Smooth muscle cell (in vitro differentiated cells): ENCODE measurements around the gene THSD4. TPM values are rescaled to one million over a fixed set of nuclear protein-coding genes. Genes with fewer than 3 reads are reported as not detected.

Experiments used
- DNase-seq: peaks from one replicate; lab custom pipeline; 2025; ENCODE audit not compliant: unreplicated experiment; lab: John Stamatoyannopoulos, UW
- H2AFZ ChIP-seq: fragments of 200-600 bp; sonication (generic); 2 replicates; pipeline ENCODE4 v1.6.0; 2016; ENCODE audit warnings: antibody characterized with exemption, low read depth, mild to moderate bottlenecking
- H3F3A ChIP-seq: fragments of 200-600 bp; sonication (generic); 2 replicates; pipeline ENCODE4 v1.6.0; 2017; ENCODE audit warnings: antibody characterized with exemption, low read depth
- H3K27ac ChIP-seq: fragments of 200-600 bp; sonication (generic); 2 replicates; pipeline ENCODE4 v1.5.1; 2016; ENCODE audit warnings: low read depth, mild to moderate bottlenecking
- H3K27me3 ChIP-seq: fragments of 200-600 bp; sonication (generic); 2 replicates; pipeline ENCODE4 v1.6.1; 2016; ENCODE audit warnings: low read depth, mild to moderate bottlenecking
- H3K36me3 ChIP-seq: fragments of 200-600 bp; sonication (generic); 2 replicates; pipeline ENCODE4 v1.5.1; 2016; ENCODE audit warnings: low read depth
- H3K4me1 ChIP-seq: fragments of 200-600 bp; sonication (generic); 2 replicates; pipeline ENCODE4 v1.5.1; 2016; ENCODE audit warnings: low read depth
- H3K4me2 ChIP-seq: fragments of 200-600 bp; sonication (generic); 2 replicates; pipeline ENCODE4 v1.6.0; 2016; ENCODE audit warnings: mild to moderate bottlenecking
- H3K4me3 ChIP-seq: fragments of 200-600 bp; sonication (generic); 2 replicates; pipeline ENCODE4 v1.5.1; 2016; ENCODE audit warnings: mild to moderate bottlenecking
- H3K79me2 ChIP-seq: fragments of 200-600 bp; sonication (generic); 2 replicates; pipeline ENCODE4 v1.6.0; 2016; ENCODE audit warnings: low read depth, mild to moderate bottlenecking
- H3K9ac ChIP-seq: fragments of 200-600 bp; sonication (generic); 2 replicates; pipeline ENCODE4 v1.6.0; 2016; ENCODE audit warnings: low read depth
- H3K9me3 ChIP-seq: fragments of 200-600 bp; sonication (generic); replicated peaks from 2 replicates; pipeline ENCODE4 v1.5.1; 2016; ENCODE audit warnings: low read depth
- H4K20me1 ChIP-seq: fragments of 200-600 bp; sonication (generic); 2 replicates; pipeline ENCODE4 v1.6.0; 2016; ENCODE audit warnings: low read depth
- WGBS: methylation state at CpG from one replicate; pipeline ENCODE4 v1.1.7; 2016; ENCODE audit warnings: low lambda C conversion rate; 5-methylcytosine and 5-hydroxymethylcytosine counted together
- polyA plus RNA-seq: library from polyadenylated mRNA; unstranded; fragments of >200 nt; fragmentation: Nextera tagmentation; extraction: Ambion mirVana; gene quantifications from 2 replicates; pipeline ENCODE4 v1.2.1, GENCODE V29; 2016
- total RNA-seq: library from RNA; depleted of rRNA; stranded (reverse); fragments of >200 nt; gene quantifications from 2 replicates; pipeline ENCODE4 v1.2.3, GENCODE V29; 2014
- TF ChIP-seq, protein P1 (sequence below): fragments of 200-600 bp; sonication (generic); IDR thresholded peaks from 2 replicates; pipeline ENCODE4 v1.5.1; 2017; ENCODE audit warnings: borderline replicate concordance, mild to moderate bottlenecking, antibody characterized with exemption; ENCODE audit not compliant: insufficient read depth, poor library complexity, severe bottlenecking

The THSD4 gene
- total and polyA plus RNA-seq, 2 experiments from 2014 or later, result 2.5 to 4.1 TPM

DNA sequence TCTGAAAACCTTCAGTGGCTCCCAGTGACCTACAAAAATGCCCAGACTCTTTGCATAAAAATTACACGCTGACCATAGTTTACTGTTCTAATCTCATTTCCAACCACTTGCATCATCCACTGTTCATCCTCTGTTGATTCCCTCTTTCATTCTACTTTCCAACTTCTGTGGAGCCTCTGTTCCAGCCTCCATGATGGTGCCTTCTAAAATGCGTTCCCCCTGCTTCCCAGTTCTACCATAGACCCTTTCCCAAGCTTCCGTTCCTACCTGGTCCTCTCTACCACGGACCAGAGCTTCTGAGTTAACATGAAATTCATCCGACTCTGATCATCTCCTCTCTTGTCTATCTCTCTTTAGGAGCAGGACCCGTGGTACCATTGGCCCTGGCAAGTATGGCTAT lies 127.0 kb downstream of the THSD4 start:
- DNase-seq, result no peak
- Histone ChIP-seq H3F3A (peaks cover 5% of the 10 kb centered on the region), H3K9ac (no peak overlapping the region), H3K4me1 (peaks cover 6% of the 10 kb centered on the region), H3K9me3 (no peaks in the 10 kb centered on the region), H3K36me3 (no peaks in the 10 kb centered on the region), H3K4me2 (peak overlapping the region; percentile 2), H3K27ac (peak overlapping the region; percentile 61), H3K4me3 (no peak overlapping the region), H2AFZ (no peak overlapping the region), H3K79me2 (no peaks in the 10 kb centered on the region), H3K27me3 (no peaks in the 10 kb centered on the region), H4K20me1 (no peaks in the 10 kb centered on the region)
- TF ChIP-seq, protein P1, sequence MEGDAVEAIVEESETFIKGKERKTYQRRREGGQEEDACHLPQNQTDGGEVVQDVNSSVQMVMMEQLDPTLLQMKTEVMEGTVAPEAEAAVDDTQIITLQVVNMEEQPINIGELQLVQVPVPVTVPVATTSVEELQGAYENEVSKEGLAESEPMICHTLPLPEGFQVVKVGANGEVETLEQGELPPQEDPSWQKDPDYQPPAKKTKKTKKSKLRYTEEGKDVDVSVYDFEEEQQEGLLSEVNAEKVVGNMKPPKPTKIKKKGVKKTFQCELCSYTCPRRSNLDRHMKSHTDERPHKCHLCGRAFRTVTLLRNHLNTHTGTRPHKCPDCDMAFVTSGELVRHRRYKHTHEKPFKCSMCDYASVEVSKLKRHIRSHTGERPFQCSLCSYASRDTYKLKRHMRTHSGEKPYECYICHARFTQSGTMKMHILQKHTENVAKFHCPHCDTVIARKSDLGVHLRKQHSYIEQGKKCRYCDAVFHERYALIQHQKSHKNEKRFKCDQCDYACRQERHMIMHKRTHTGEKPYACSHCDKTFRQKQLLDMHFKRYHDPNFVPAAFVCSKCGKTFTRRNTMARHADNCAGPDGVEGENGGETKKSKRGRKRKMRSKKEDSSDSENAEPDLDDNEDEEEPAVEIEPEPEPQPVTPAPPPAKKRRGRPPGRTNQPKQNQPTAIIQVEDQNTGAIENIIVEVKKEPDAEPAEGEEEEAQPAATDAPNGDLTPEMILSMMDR, result no peak
- WGBS, result 83% methylated on average over 6 of the region's 6 CpGs

DNA sequence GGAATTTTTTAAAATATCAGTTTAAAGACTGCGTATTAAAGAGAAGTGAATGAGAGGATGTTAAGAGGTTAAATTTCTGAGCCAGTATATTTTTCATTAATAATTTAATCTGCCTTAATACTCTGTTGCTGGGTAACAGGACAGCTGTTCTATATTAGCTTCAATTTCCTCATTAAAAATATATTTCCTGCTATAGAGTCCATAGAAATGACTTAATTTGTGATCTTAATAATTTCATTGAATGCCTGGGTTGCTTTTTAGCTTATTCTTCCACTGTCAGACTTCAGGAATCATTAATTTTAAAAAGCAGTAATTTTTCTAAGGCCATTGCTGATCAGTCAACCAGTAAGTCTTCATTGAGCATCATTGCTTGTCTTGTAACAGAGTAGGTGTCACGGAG lies 129.0 kb downstream of the THSD4 start:
- no peak overlapping the region for H3K27ac ChIP-seq
- H3K9me3 ChIP-seq, result no peaks in the 10 kb centered on the region
- no peaks in the 10 kb centered on the region for H3K36me3 ChIP-seq
- no peak overlapping the region for H3K4me3 ChIP-seq
- TF ChIP-seq, protein P1, result no peak
- no peaks in the 10 kb centered on the region for H3F3A ChIP-seq
- H3K9ac ChIP-seq, result no peak overlapping the region
- H3K4me2 ChIP-seq, result no peak overlapping the region
- WGBS, result 96% methylated on average over 2 of the region's 2 CpGs
- no peak overlapping the region for H2AFZ ChIP-seq
- H3K79me2 ChIP-seq, result no peaks in the 10 kb centered on the region
- DNase-seq, result no peak
- H4K20me1 ChIP-seq, result no peaks in the 10 kb centered on the region
- H3K4me1 ChIP-seq, result no peaks in the 10 kb centered on the region
- no peaks in the 10 kb centered on the region for H3K27me3 ChIP-seq

DNA sequence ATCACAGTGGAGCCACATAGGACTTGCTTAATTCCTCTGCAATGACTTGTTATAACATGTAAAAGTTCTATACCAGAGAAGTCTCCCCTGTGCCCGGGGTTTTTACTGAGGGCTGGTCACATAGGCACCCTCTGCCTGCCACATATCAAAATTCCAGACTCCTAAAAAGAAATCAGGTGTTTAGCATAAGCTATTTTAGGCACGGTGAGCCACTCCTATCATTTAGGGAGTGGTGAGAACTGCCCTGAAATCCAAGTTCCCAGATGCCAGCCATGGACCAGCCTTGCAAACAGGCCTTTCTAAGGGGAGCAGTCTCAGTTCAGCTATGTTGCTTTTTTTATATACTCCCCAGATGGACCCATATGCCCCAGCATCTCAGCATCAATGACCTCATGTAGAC lies 130.3 kb downstream of the THSD4 start:
- WGBS, result 84% methylated on average over 2 of the region's 2 CpGs
- no peak overlapping the region for H3K4me2 ChIP-seq
- no peaks in the 10 kb centered on the region for H3K4me1 ChIP-seq
- no peaks in the 10 kb centered on the region for H4K20me1 ChIP-seq
- no peaks in the 10 kb centered on the region for H3F3A ChIP-seq
- H2AFZ ChIP-seq, result no peak overlapping the region
- no peak overlapping the region for H3K9ac ChIP-seq
- no peaks in the 10 kb centered on the region for H3K79me2 ChIP-seq
- no peak for DNase-seq
- H3K4me3 ChIP-seq, result no peak overlapping the region
- no peaks in the 10 kb centered on the region for H3K9me3 ChIP-seq
- H3K36me3 ChIP-seq, result no peaks in the 10 kb centered on the region
- no peak overlapping the region for H3K27ac ChIP-seq
- H3K27me3 ChIP-seq, result no peaks in the 10 kb centered on the region
- TF ChIP-seq, protein P1, result no peak

DNA sequence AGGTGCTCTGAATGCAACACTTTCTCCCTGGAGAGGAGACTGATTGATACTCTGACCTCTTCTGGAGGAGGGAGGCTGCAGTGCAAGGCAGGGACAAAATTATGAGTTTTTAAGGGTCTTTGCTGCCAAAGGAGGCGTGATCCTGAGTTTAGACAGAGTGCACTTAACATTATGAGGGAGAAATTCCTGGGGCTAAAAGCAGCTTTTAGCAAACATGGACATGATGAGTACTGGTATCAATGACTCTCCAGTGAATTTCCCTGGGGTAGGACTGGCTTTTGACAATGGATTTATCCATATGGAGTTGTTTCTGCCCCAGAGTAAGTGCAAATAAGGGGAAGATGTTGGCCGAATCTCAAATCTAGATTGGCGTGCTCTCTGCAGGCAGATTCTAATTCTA lies 133.1 kb downstream of the THSD4 start:
- Histone ChIP-seq H3K4me3 (no peak overlapping the region), H3K4me1 (no peaks in the 10 kb centered on the region), H2AFZ (no peak overlapping the region), H3K9ac (no peak overlapping the region), H3K9me3 (no peaks in the 10 kb centered on the region), H4K20me1 (no peaks in the 10 kb centered on the region), H3K79me2 (no peaks in the 10 kb centered on the region), H3K4me2 (no peak overlapping the region), H3K27me3 (no peaks in the 10 kb centered on the region), H3F3A (peaks cover 6% of the 10 kb centered on the region), H3K36me3 (no peaks in the 10 kb centered on the region), H3K27ac (no peak overlapping the region)
- WGBS, result 85% methylated on average over 3 of the region's 3 CpGs
- TF ChIP-seq, protein P1, result no peak
- no peak for DNase-seq
